Endothelial cell of umbilical vein (primary cell): ENCODE results near the gene TGM6. TPM values are rescaled to one million over a fixed set of nuclear protein-coding genes. Genes with fewer than 3 reads are reported as not detected.

Source experiments
- BruUV-seq: library from RNA; stranded (reverse); fragments of 400-500 nt; replicated peaks from 2 replicates; lab custom pipeline; 2021; lab: Mats Ljungman, UMichigan
- CTCF ChIA-PET: fragments of 300-600, 350-600 bp; sonication (Branson Sonifier 250); formaldehyde crosslinking; loops from one replicate; lab custom pipeline; 2021; ENCODE audit warnings: antibody characterized with exemption, inconsistent platforms; lab: Charles Lee
- POLR2A ChIA-PET: fragments of 300-600, 350-600 bp; sonication (Branson Sonifier 250); formaldehyde crosslinking; loops from one replicate; lab custom pipeline; 2021; ENCODE audit warnings: antibody characterized with exemption, inconsistent platforms; lab: Charles Lee
- DNase-seq: peaks from one replicate; pipeline ENCODE4 v3.0.0-alpha.2; 2011; ENCODE audit warnings: low read depth, low spot score
- FAIRE-seq: peaks from 2 replicates; lab custom pipeline; 2011; peaks lifted over from hg19 to GRCh38; lab: Jason Lieb, UNC
- H2AFZ ChIP-seq: 2 replicates; pipeline ENCODE4 v1.6.0; 2012; ENCODE audit warnings: low read depth, low read length, control low read depth, inconsistent platforms
- H3K27ac ChIP-seq: 2 replicates; pipeline ENCODE4 v1.5.1; 2011; ENCODE audit warnings: low read depth, mild to moderate bottlenecking, control low read depth, low read length, moderate library complexity; ENCODE audit not compliant: insufficient read depth
- H3K27me3 ChIP-seq, 2 experiments: 2 replicates each; pipeline versions ENCODE4 v1.6.0 to v1.6.1; 2011; ENCODE audit warnings: low read length in 2 of 2, mixed read lengths in 1 of 2; ENCODE audit not compliant: control insufficient read depth in 2 of 2, insufficient read depth in 2 of 2
- H3K36me3 ChIP-seq, 2 experiments: 2 replicates in 1 of 2; 3 replicates in 1 of 2; pipeline ENCODE4 v1.5.1; 2011; ENCODE audit warnings: low read length in 2 of 2, mild to moderate bottlenecking in 1 of 2, moderate library complexity in 1 of 2; ENCODE audit not compliant: control insufficient read depth in 2 of 2, insufficient read depth in 2 of 2; ENCODE audit errors: extremely low read depth in 1 of 2
- H3K4me1 ChIP-seq: 3 replicates; pipeline ENCODE4 v1.5.1; 2011; ENCODE audit warnings: mild to moderate bottlenecking, low read length; ENCODE audit not compliant: control insufficient read depth, insufficient read depth; ENCODE audit errors: extremely low read depth
- H3K4me2 ChIP-seq: 2 replicates; pipeline ENCODE4 v1.6.1; 2011; ENCODE audit warnings: low read length, control low read depth, mixed read lengths; ENCODE audit not compliant: insufficient read depth
- H3K4me3 ChIP-seq, 3 experiments: fragments of 200-600 bp in 1 of 3; sonication (generic), shearing (Covaris generic) in 1 of 3; replicated peaks in 1 of 3; 2 replicates each; pipeline ENCODE4 v1.5.1; 2011 to 2016; ENCODE audit warnings: control low read depth in 3 of 3, low read length in 3 of 3, mild to moderate bottlenecking in 2 of 3, inconsistent platforms in 1 of 3, low read depth in 1 of 3, moderate library complexity in 1 of 3; ENCODE audit not compliant: insufficient read depth in 1 of 3
- H3K79me2 ChIP-seq: 2 replicates; pipeline ENCODE4 v1.6.0; 2012; ENCODE audit warnings: low read length, inconsistent platforms; ENCODE audit not compliant: control insufficient read depth, insufficient read depth
- H3K9ac ChIP-seq: replicated peaks from 2 replicates; pipeline ENCODE3; 2011; ENCODE audit warnings: low read length, control low read depth; ENCODE audit not compliant: insufficient read depth; ENCODE audit errors: extremely low read depth
- H3K9me1 ChIP-seq: replicated peaks from 3 replicates; pipeline ENCODE4 v1.6.0; 2011; ENCODE audit warnings: mild to moderate bottlenecking, low read length; ENCODE audit not compliant: control insufficient read depth, insufficient read depth; ENCODE audit errors: extremely low read depth
- H3K9me3 ChIP-seq: replicated peaks from 2 replicates; pipeline ENCODE4 v1.5.1; 2012; ENCODE audit warnings: low read length, inconsistent platforms; ENCODE audit not compliant: control insufficient read depth, insufficient read depth
- H4K20me1 ChIP-seq: replicated peaks from 2 replicates; pipeline ENCODE3; 2011; ENCODE audit warnings: mild to moderate bottlenecking, low read length; ENCODE audit not compliant: control insufficient read depth, insufficient read depth; ENCODE audit errors: extremely low read depth
- EZH2 ChIP-seq: IDR thresholded peaks from 2 replicates; pipeline ENCODE4 v1.6.1; 2012; ENCODE audit warnings: borderline replicate concordance, low read depth, mild to moderate bottlenecking, moderate library complexity, low read length, inconsistent platforms; ENCODE audit not compliant: severe bottlenecking
- FOS ChIP-seq: IDR thresholded peaks from 2 replicates; pipeline ENCODE4 v1.6.1; 2011; ENCODE audit warnings: mild to moderate bottlenecking, low read length, moderate library complexity, borderline replicate concordance; ENCODE audit not compliant: insufficient read depth
- GATA2 ChIP-seq: IDR thresholded peaks from 2 replicates; pipeline ENCODE4 v1.7.0; 2011; ENCODE audit warnings: low read depth, mild to moderate bottlenecking, moderate library complexity, mixed read lengths, low read length; ENCODE audit not compliant: insufficient read length, insufficient read depth
- JUN ChIP-seq: IDR thresholded peaks from 2 replicates; pipeline ENCODE4 v1.6.1; 2011; ENCODE audit warnings: borderline replicate concordance, low read depth; ENCODE audit not compliant: insufficient read length, insufficient read depth
- MYC ChIP-seq: IDR thresholded peaks from one replicate; pipeline ENCODE4 v1.6.1; 2011; ENCODE audit warnings: mild to moderate bottlenecking, low read depth, low read length
- POLR2A ChIP-seq: IDR thresholded peaks from 2 replicates; pipeline ENCODE4 v1.6.1; 2012; ENCODE audit warnings: low read depth, mild to moderate bottlenecking, control low read depth, low read length
- POLR2AphosphoS5 ChIP-seq: IDR thresholded peaks from 2 replicates; pipeline ENCODE4 v1.6.1; 2012; ENCODE audit warnings: low read depth, mild to moderate bottlenecking, control low read depth, low read length, moderate library complexity; ENCODE audit not compliant: insufficient read depth
- dilution Hi-C: fragments of 300-500 bp; cut with MboI; formaldehyde crosslinking; loops from one replicate; pipeline ENCODE4 v1.15.0; 2019; ENCODE audit warnings: low sequenced_read_pairs; ENCODE audit not compliant: extremely low pct_ligation_motif_present
- intact Hi-C: fragments of 100-400 bp; cut with micrococcal nuclease; formaldehyde crosslinking; loops from one replicate; pipeline ENCODE4 v1.10.0; 2022
- polyA plus RNA-seq, 4 experiments: library from polyadenylated mRNA; depleted of rRNA in 3 of 4; stranded (reverse) in 3 of 4; unstranded in 1 of 4; fragments of >200 nt; gene quantifications; 2 replicates each; pipeline versions ENCODE4 v1.2.1 to v1.2.3, GENCODE V29; 2011 to 2012; ENCODE audit warnings: missing spikeins in 1 of 4
- total RNA-seq: library from RNA; stranded (reverse); gene quantifications from 2 replicates; pipeline ENCODE4 v1.2.3, GENCODE V29; 2021
- TF ChIP-seq, protein P1 (sequence below), 2 donors: IDR thresholded peaks; 1 replicate in 1 of 2; 2 replicates in 1 of 2; pipeline ENCODE4 v1.5.1; 2011; ENCODE audit warnings: low read length in 2 of 2, mild to moderate bottlenecking in 2 of 2, moderate library complexity in 2 of 2, control low read depth in 1 of 2, inconsistent platforms in 1 of 2, low read depth in 1 of 2; ENCODE audit not compliant: insufficient read depth in 1 of 2; ENCODE audit errors: extremely low read depth in 1 of 2
- TF ChIP-seq, protein P2 (sequence below): IDR thresholded peaks from 2 replicates; pipeline ENCODE4 v1.6.1; 2011; ENCODE audit not compliant: insufficient read depth, insufficient read length

TGM6 gene
- total and polyA plus RNA-seq, 2 donors (not counting 3 experiments of a cell fraction or from before 2014, with no cell fraction given), result not detected

DNA sequence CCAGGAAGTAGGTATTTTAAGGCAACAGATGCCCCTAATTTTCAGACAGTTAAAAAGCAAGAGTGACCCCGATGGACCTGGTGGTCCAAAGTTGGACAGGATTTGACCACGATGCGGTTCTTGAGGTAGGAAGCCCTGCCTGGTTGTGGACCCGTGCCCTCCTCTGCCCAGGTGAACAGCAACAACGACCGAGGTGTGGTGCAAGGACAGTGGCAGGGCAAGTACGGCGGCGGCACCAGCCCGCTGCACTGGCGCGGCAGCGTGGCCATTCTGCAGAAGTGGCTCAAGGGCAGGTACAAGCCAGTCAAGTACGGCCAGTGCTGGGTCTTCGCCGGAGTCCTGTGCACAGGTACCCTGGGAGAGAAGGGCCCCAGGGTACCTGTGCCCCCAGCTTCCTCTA lies 18.7 kb downstream of the TGM6 start:
- Histone ChIP-seq H2AFZ (no peak overlapping the region), H3K36me3 (no peaks in the 10 kb centered on the region), H3K4me3 (no peak overlapping the region), H3K4me2 (no peak overlapping the region), H3K9ac (no peak overlapping the region), H3K9me3 (no peaks in the 10 kb centered on the region), H3K79me2 (no peaks in the 10 kb centered on the region), H3K9me1 (no peaks in the 10 kb centered on the region), H3K27ac (no peak overlapping the region), H4K20me1 (no peaks in the 10 kb centered on the region), H3K27me3 (no peaks in the 10 kb centered on the region), H3K4me1 (no peaks in the 10 kb centered on the region)
- intact Hi-C loops, result no loop called here
- no peak for FAIRE-seq
- POLR2A ChIA-PET, result no interaction called here
- no TSS peak for BruUV-seq
- no peak for DNase-seq
- CTCF ChIA-PET, result interaction anchor here (1.0 to 1.1 kb wide), 2 partner anchors 12 to 192 kb away, joined by 3 read pairs; no protein-coding TSS in a partner anchor
- TF ChIP-seq POLR2AphosphoS5, result no peak
- TF ChIP-seq, protein P1, sequence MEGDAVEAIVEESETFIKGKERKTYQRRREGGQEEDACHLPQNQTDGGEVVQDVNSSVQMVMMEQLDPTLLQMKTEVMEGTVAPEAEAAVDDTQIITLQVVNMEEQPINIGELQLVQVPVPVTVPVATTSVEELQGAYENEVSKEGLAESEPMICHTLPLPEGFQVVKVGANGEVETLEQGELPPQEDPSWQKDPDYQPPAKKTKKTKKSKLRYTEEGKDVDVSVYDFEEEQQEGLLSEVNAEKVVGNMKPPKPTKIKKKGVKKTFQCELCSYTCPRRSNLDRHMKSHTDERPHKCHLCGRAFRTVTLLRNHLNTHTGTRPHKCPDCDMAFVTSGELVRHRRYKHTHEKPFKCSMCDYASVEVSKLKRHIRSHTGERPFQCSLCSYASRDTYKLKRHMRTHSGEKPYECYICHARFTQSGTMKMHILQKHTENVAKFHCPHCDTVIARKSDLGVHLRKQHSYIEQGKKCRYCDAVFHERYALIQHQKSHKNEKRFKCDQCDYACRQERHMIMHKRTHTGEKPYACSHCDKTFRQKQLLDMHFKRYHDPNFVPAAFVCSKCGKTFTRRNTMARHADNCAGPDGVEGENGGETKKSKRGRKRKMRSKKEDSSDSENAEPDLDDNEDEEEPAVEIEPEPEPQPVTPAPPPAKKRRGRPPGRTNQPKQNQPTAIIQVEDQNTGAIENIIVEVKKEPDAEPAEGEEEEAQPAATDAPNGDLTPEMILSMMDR (IDR thresholded peaks at IDR 0.05; ENCODE audit: extremely low read depth in 1 of 2, insufficient read depth in 1 of 2, low read depth in 1 of 2, low read length in 2 of 2), result no peak
- dilution Hi-C loops, result no loop called here

DNA sequence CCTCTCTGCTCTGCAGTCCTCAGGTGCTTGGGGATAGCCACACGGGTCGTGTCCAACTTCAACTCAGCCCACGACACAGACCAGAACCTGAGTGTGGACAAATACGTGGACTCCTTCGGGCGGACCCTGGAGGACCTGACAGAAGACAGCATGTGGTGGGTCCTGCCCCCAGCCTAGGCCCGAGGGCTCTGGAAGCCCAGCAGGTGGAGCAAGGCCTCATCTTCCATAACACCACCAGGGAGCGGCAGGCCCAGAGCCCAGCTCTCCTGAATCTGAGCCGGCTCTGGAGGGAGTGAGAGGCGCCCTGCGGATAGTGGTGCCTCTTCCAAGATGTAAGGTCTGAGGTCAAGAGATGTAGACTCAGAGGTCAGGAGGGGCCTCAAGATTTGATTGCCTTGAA lies 19.6 kb downstream of the TGM6 start:
- Histone ChIP-seq H3K9me3 (no peaks in the 10 kb centered on the region), H3K4me1 (no peaks in the 10 kb centered on the region), H3K9me1 (no peaks in the 10 kb centered on the region), H3K4me3 (no peak overlapping the region), H2AFZ (no peak overlapping the region), H3K27ac (no peak overlapping the region), H3K27me3 (no peaks in the 10 kb centered on the region), H4K20me1 (no peaks in the 10 kb centered on the region), H3K4me2 (no peak overlapping the region), H3K79me2 (no peaks in the 10 kb centered on the region), H3K36me3 (no peaks in the 10 kb centered on the region), H3K9ac (no peak overlapping the region)
- intact Hi-C loops (no loop called here), dilution Hi-C loops (no loop called here)
- FAIRE-seq (no peak), DNase-seq (no peak)
- BruUV-seq, result no TSS peak
- no peak for TF ChIP-seq JUN
- no peak for TF ChIP-seq POLR2A
- TF ChIP-seq, protein P2, sequence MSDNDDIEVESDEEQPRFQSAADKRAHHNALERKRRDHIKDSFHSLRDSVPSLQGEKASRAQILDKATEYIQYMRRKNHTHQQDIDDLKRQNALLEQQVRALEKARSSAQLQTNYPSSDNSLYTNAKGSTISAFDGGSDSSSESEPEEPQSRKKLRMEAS, result no peak
- no peak for TF ChIP-seq FOS
- TF ChIP-seq, protein P1 (IDR thresholded peaks at IDR 0.05; ENCODE audit: extremely low read depth in 1 of 2, insufficient read depth in 1 of 2, low read depth in 1 of 2, low read length in 2 of 2), result no peak
- no peak for TF ChIP-seq GATA2
- TF ChIP-seq EZH2, result no peak
- TF ChIP-seq POLR2AphosphoS5, result no peak
- TF ChIP-seq MYC, result no peak
- POLR2A ChIA-PET, result no interaction called here
- CTCF ChIA-PET, result interaction anchor here (1.4 kb wide), 1 partner anchor 193 kb away, joined by 3 read pairs; no protein-coding TSS in a partner anchor
